ENCODE data around the gene CPA4. TPM values are rescaled to one million over a fixed set of nuclear protein-coding genes. Genes with fewer than 3 reads are reported as not detected.
"Not testable (repeated sequence)": the region's sequence is repeated elsewhere in the genome, so short reads cannot be mapped to it uniquely, and the experiment has no call there.

The CPA4 gene
- total RNA-seq, 6 experiments from 2014 or later = 5.8 to 23.2 (median 20.0) TPM

DNA sequence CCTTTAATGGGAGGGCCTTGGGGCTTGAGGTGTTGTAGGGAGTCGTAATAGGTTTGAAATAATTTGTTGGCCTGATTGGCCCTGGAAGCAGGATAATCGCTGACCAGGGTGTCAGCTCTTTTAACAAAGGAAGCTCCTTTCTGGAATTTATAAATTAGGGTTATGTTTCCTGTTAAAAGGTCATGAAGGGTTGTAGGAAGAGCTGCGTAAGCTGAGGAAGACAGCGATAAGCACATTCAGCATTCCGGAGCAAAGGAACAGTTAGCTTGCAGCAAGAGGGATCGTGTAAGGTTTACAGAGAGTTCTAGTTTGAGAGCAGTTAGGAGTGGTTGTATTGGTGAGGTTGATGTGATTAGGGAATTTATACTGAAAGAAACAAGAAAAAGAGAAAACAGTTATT is 21.3 kb downstream of the CPA4 start:
- H3K4me1 Mint-ChIP-seq (ENCODE audit: low read depth) = no peaks in the 10 kb centered on the region
- H3K27ac Mint-ChIP-seq = no peak overlapping the region
- DNase-seq = no peak
- TF ChIP-seq, protein P1, sequence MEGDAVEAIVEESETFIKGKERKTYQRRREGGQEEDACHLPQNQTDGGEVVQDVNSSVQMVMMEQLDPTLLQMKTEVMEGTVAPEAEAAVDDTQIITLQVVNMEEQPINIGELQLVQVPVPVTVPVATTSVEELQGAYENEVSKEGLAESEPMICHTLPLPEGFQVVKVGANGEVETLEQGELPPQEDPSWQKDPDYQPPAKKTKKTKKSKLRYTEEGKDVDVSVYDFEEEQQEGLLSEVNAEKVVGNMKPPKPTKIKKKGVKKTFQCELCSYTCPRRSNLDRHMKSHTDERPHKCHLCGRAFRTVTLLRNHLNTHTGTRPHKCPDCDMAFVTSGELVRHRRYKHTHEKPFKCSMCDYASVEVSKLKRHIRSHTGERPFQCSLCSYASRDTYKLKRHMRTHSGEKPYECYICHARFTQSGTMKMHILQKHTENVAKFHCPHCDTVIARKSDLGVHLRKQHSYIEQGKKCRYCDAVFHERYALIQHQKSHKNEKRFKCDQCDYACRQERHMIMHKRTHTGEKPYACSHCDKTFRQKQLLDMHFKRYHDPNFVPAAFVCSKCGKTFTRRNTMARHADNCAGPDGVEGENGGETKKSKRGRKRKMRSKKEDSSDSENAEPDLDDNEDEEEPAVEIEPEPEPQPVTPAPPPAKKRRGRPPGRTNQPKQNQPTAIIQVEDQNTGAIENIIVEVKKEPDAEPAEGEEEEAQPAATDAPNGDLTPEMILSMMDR (IDR thresholded peaks at IDR 0.05) = no peak
- peaks cover 30% of the 10 kb centered on the region for H3K27me3 Mint-ChIP-seq (ENCODE audit: insufficient read depth)
- peaks cover 9% of the 10 kb centered on the region; the same call in 1 of the 2 replicates for H3K36me3 Mint-ChIP-seq (ENCODE audit: low read depth)
- H3K9me3 Mint-ChIP-seq = no peaks in the 10 kb centered on the region
- no peak overlapping the region for H3K4me3 Mint-ChIP-seq

DNA sequence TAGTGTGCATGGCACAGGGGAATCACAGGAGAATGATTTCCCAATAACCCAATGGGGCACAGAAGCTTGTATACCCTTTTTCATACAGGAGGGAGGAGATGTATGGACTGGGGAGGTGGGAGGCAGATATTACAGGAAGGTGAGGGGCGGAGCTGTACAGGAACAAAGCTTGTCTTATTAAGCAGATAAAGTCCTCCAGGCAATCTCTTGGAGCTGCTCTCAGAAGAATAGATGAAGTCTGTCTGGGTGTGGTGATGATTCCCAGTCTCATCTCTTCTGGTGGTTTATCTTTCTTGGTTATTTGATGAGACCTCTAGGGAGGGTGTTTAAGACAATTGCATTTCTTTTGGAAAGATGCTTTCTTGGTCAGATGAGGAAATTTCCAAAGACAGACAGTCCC is 26.6 kb downstream of the CPA4 start:
- Mint-ChIP-seq H3K27ac (no peak overlapping the region), H3K4me1 (ENCODE audit: low read depth) (peaks cover 15% of the 10 kb centered on the region), H3K4me3 (no peak overlapping the region), H3K27me3 (ENCODE audit: insufficient read depth) (peaks cover 27% of the 10 kb centered on the region), H3K9me3 (no peaks in the 10 kb centered on the region), H3K36me3 (ENCODE audit: low read depth) (peaks cover 9% of the 10 kb centered on the region; the same call in 1 of the 2 replicates)
- TF ChIP-seq, protein P1 (IDR thresholded peaks at IDR 0.05) = no peak
- no peak for DNase-seq

DNA sequence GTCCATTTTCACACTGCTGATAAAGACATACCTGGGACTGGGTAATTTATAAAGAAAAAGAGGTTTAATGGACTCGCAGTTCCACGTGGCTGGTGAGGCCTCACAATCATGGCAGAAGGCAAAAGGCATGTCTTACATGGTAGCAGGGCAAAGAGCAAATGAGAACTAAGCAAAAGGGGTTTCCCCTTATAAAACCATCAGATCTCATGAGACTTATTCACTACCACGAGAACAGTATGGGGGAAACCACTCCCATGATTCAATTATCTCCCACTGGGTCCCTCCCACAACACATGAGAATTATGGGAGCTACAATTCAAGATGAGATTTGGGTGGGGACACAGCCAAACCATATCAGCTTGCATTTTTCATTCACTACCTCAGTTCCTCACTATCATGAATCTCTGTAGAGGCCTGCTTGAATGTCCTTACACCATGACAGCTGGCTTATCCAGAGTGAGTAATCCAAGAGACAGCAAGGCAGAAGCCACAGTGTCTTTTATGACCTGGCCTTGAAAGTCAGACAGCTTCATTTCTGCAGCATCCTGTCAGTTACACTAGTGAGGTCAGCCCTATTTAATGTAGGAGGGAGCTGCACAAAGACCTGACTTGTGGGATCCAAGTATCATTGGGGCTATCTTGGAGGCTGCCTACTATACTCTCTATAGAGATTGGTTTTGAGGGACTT is 28.7 kb downstream of the CPA4 start:
- peak; percentile 34 for DNase-seq
- H3K27ac Mint-ChIP-seq; H3K4me3 Mint-ChIP-seq; H3K36me3 Mint-ChIP-seq (ENCODE audit: low read depth); H3K9me3 Mint-ChIP-seq: not testable (repeated sequence)
- H3K27me3 Mint-ChIP-seq (ENCODE audit: insufficient read depth) = peaks cover 27% of the 10 kb centered on the region
- peaks cover 15% of the 10 kb centered on the region for H3K4me1 Mint-ChIP-seq (ENCODE audit: low read depth)

DNA sequence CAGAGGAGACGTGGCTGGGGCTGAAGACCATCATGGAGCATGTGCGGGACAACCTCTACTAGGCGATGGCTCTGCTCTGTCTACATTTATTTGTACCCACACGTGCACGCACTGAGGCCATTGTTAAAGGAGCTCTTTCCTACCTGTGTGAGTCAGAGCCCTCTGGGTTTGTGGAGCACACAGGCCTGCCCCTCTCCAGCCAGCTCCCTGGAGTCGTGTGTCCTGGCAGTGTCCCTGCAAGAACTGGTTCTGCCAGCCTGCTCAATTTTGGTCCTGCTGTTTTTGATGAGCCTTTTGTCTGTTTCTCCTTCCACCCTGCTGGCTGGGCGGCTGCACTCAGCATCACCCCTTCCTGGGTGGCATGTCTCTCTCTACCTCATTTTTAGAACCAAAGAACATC is 29.7 kb downstream of the CPA4 start:
- H3K4me3 Mint-ChIP-seq = no peak overlapping the region
- H3K27me3 Mint-ChIP-seq (ENCODE audit: insufficient read depth) = peaks cover 21% of the 10 kb centered on the region
- no peak for DNase-seq
- no peak overlapping the region for H3K27ac Mint-ChIP-seq
- H3K36me3 Mint-ChIP-seq (ENCODE audit: low read depth) = peaks cover 9% of the 10 kb centered on the region; the same call in 1 of the 2 replicates
- H3K9me3 Mint-ChIP-seq = no peaks in the 10 kb centered on the region
- TF ChIP-seq, protein P1 (IDR thresholded peaks at IDR 0.05) = no peak
- peaks cover 15% of the 10 kb centered on the region for H3K4me1 Mint-ChIP-seq (ENCODE audit: low read depth)

DNA sequence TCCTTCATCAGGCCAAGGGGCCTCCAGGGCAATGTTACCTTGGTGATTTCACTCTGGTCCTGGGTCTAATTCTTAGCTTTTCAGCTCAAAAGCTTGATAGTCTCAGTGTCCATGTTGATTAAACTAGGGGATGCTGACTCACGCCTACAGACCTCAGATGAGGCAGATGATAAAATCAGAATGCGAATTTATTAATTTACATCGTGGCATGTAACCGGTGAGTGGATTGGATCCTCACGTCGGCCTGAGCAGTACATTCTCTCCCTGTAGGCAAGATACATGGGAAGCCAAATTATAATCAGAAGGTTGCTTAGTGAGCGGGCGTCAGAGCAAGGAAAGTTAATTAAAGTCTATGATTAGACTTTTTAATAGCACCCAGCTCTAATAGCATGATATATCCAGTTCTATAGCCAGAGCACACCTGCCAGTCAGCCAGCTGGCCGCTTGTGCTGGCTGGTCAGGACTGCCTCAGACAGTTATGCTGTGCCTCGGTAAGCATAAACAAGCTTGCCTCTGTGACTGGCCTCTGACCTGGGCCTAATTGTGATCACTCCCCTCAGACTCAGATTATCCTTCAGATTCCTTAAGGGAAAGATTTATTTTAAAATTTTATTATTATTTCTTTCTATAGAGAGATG is 31.5 kb downstream of the CPA4 start:
- Mint-ChIP-seq H3K4me1 (ENCODE audit: low read depth) (peaks cover 15% of the 10 kb centered on the region), H3K4me3 (no peak overlapping the region), H3K27ac (no peak overlapping the region), H3K9me3 (no peaks in the 10 kb centered on the region), H3K27me3 (ENCODE audit: insufficient read depth) (peaks cover 10% of the 10 kb centered on the region), H3K36me3 (ENCODE audit: low read depth) (no peaks in the 10 kb centered on the region)
- TF ChIP-seq, protein P1 (IDR thresholded peaks at IDR 0.05) = no peak
- no peak for DNase-seq

DNA sequence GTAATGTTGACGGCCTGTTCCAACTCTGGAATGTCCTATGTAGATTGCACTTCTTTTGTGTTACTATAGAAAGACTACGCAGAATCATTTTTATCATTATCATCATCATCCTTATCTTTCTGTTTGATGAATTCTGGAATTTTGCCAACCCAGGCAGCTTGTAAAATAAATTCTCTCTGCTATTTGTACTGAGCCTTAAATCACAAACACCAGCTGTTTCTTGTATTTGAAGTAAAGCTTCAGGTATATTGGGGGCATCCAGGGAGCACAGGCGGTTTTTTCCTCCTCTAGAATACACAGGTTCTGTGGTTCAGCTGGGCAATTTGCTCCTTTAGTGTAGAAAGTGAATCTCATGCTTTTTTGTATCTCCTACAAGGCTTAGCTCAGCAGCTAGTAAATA is 36.7 kb downstream of the CPA4 start:
- DNase-seq = no peak
- H3K4me3 Mint-ChIP-seq = no peak overlapping the region

More for the DNA sequence above, 36.7 kb downstream of the CPA4 start:
- TF ChIP-seq, protein P1 (IDR thresholded peaks at IDR 0.05) = no peak
- Mint-ChIP-seq H3K9me3 (no peaks in the 10 kb centered on the region), H3K4me1 (ENCODE audit: low read depth) (no peaks in the 10 kb centered on the region), H3K27ac (no peak overlapping the region), H3K27me3 (ENCODE audit: insufficient read depth) (peaks cover 13% of the 10 kb centered on the region), H3K36me3 (ENCODE audit: low read depth) (no peaks in the 10 kb centered on the region)
